ELF-1 (cell line): ENCODE measurements around the gene DDX25.

ENCODE experiments used
- DNase-seq: peaks from one replicate; pipeline ENCODE4 v3.0.0-alpha.2; 2016; ENCODE audit warnings: low read depth, low spot score

Gene DDX25

DNA sequence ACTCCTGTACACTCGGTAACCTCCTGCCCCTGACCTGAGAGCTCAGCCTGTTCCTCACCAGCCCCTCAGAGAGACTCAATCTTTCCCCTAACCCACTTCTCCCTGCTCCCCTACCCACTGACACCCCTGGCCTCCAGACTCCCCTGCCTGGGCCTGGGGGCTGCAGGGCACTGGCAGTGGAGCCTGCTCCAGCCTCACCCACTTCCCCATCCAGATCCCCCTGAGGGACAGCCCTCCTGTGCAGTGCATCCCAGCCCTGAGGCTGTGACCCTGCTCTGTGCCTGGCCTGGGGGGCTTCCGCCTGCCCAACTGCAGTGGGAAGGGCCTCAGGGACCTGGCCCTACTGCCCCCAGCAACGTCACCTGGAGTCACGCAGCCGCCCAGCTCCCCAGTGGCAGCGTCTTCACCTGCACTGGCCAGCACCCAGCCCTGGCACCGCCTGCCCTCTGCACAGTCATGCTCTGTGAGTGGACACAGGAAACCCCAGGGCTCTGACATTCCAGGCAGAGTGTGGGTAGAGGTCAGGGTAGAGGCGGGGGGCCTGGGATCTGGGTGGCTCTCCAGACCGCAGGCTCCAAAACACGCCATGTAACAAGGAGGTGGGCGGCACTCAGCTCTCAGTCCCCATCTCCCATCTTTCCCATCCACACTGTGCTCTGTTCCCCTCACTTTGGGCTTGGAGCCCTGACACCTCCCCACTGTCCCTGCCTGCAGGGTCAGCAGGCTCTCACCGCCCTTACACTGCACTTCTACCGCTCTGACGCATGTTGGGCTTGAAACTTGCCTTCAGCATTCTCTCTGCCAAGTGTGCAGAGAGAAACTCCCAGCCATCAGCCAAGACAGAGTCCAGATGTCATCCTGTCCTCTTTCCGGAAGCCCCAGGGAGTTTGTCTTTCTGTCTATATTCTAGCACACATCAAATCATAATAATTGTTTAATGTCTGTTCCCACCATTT is 46.7 kb downstream of the DDX25 start:
- no peak for DNase-seq

DNA sequence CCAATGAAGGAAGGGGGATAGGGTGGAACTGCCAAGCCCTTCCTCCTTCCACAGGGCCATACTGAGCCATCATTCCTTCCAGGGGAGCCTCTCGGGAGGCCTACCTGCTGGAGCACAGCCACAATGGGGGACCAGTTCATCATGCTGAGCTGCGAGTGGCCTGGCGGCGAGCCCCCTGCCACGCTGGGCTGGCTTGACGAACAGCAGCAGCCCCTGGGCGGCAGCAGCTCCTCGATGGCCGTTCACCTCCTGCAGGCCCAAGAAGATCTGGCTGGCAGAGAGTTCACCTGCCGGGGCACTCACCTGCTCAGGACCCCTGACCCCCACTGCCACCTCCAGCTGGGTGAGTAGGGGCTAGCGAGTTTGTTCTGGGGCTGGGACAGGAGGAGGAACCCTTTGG is 47.4 kb downstream of the DDX25 start:
- DNase-seq, result no peak

DNA sequence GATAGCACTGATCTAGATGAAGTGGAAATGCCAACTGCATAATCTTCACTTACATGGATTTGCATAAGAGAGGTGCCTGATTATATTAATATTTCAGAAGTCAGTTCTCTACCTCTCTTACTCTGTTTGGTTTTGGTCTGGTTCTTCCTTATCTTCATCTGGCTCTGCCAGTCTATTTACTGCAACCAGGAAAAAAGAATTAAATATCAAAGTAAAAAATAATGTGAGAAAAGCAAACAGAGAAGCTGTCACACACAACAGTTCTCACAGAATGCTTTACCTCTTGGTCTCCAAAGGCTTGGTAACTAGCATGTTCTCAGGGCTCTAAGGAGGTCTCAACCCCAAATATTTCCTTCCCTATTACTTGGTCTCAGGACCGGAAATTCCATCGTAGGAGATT is 48.3 kb downstream of the DDX25 start:
- no peak for DNase-seq

DNA sequence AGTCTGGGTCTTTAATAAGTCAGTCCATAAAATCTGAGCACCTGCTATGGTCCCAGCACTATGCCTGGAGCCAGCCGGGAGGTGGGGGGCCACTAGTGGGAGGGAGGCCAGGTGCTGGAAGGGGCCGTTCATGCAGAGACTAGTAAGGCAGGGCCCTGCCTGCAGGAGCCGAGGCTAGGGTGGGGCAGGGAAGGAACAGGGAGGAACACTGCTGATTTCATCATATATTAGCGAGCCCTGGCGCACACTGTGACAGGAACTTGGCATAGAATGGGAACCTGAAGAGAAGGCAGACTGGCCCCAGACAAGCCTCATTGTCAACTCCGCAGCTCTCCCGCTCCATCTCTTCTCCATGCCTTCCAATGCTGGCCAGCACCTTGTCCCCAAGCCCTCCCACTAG is 48.7 kb downstream of the DDX25 start:
- DNase-seq, result no peak

DNA sequence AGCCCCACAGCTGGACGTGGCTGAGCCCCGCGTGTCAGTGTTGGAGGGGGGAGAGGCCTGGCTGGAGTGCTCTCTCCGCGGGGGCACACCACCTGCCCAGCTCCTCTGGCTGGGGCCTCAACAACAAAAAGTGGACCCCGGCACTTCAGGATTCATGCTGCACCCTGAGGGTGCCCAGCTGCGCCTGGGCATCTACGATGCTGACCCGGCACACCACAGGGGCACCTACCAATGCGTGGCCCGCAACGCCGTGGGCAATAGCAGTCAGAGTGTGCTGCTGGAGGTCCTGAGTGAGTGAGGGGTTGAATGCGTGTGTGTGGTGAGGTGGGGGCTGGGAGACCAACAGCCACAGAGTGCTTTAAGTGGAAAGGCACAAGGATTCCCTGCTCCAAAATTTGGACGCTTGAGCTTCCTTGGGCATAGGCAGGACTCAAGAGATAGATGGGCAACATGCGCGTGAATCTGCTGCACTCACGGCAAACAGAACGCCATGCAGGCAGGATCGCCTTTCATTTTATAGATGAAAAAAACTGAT is 49.2 kb downstream of the DDX25 start:
- DNase-seq, result no peak

DNA sequence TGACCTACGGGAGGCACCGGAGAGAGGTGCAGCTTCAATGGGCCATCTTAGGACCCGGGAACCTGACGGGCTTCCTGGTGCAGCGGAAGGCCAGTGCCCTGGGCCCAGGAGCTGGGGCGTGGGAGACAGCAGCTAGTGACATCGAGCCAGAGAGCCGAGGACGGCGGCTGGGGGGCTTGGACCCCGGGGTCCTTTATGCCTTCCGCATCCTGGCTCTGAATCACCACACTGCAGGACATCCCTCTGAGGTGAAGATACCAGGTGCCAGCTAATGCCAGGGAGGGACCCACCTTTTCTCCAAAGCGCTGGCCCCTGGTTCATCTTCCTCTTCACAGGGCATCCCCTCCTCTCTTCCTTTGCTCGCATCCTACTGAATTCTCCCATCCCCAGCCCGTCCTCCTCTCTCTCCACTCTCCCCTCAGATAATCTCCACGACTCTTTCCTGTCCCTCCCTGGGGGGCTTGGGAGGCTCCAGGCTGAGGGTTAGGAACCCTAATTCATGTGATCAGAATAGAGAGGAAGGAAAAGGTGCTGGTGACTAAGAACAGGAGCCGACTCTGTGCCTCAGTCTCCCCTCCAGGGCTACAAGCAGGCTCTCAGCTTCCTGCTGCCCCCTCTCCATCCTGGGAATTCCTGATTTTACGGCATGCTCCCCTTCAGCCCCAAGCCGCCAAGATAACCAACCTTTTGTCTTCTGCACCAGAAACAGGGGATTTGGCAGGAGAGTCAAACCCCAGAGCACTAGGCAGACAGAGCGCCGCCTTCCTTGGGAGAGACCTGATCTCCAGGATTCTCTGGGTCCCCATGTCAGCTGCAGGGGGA is 50.0 kb downstream of the DDX25 start:
- DNase-seq, result no peak

DNA sequence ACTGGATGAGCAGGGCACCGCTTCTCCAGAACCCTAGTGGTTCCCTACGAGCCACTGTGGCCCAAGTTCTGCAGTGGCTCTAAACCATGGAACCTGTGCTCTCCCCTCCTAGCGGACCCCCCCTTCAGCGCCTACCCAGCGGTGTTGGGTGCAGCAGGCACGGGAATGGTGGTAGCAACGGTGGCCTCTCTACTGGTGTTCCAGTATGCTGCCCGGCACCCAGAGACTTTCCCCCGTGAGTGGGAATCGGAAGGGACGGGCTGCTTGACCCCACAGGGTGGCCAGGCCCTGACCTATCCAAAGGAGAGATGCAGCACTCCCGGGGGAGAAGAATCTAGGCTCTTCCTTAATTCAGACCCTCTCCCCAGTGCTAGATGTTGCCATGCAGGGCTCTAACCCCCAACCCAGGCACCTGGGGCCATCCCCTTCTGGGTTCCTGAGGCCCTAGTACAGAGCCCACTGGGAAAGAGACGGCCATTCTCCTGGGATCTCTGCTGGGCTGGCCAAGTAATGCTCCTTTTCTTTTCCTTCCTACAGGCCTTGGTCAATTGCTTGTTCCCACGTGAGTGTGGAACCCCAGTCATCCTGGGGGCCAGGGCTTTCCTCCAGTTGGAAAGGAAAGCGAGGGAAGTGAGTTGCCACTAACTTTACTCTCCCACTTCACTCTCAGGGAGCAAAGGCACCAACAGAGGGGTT is 50.8 kb downstream of the DDX25 start:
- DNase-seq, result no peak

DNA sequence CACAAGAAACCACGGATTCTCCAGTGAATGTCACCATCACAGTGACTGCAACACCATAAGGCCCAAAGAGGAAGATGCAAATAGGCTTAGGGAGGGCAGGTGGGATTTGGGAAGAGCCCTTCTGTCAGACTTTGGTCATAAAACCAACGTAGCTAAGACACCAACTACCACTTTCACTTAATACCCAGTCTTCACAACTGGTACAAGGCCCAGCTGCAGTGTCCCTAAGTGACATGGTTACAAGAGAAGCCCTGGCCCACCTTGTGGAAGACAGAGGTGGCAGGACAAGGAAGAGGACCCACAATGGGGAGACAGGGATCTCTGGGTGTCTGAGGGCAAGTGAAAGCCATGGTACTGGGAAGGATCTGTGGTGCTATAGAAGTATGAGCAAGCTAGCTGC is 51.5 kb downstream of the DDX25 start:
- no peak for DNase-seq

DNA sequence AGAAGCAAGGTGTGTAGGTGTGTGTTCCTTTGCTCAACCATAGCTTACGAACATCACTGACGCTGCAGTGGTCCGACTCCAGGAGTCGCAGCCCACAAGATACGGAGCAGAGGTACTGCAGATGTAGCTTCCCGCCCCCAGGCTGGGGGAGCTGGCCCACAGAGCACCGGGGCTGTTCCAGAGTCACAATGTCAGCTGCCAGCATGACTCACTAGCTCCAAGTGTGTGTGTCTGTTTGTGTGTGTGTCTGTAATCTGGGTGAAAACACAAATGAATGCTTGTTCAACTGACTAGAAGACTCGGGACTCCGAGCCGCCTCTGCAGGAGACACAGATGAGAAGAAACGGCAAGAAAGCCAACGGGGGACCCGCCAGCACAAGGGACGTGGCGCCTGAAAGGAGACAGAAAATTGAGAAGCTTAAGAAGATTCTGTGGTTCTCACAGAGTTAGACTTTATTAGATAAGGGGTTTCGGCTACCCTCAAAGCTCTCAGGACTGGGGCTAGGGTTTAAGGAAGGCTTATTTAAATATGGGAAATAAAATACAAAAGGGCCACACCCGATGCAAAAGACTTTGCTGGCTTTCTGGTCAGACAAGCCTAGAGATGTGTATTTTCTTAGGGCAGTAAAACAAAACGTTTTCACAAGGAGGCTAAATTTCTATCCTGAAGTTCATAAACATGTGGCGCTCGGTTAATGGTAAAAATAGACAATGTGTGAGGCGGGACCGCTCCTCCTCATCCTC is 52.3 kb downstream of the DDX25 start:
- no peak for DNase-seq

DNA sequence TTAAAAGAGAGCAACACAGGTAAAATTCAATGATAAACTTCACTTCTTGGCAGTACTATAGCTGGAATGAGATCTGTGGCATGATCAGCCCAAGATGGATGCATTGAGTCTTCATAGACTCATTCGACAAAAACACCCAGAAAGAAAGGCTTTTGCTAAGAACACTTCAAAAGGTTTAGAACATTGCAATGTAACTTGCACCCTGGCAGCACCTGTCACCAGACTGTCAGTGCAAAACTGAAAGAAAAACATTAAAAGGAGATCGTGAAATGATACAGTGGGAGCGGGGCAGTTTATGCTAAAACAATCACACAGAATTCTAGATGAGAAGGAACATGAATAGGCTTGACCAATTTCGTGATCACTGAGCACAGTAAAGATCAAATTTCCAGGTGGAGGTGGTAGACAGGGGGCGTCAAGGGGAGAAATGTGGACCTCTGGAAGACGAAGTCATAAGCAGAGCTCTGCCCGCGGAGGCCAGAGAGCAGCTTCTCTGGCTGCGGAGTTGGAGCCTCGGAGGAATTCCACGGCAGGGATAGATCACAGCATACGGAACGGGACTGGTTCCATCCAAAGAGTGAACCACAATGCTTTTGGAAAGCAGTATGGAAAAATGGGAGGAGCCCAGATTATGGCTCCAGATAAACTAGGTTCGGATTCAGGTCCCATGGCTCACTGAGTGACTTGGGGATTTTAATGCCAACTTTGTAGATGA is 53.5 kb downstream of the DDX25 start:
- no peak for DNase-seq

DNA sequence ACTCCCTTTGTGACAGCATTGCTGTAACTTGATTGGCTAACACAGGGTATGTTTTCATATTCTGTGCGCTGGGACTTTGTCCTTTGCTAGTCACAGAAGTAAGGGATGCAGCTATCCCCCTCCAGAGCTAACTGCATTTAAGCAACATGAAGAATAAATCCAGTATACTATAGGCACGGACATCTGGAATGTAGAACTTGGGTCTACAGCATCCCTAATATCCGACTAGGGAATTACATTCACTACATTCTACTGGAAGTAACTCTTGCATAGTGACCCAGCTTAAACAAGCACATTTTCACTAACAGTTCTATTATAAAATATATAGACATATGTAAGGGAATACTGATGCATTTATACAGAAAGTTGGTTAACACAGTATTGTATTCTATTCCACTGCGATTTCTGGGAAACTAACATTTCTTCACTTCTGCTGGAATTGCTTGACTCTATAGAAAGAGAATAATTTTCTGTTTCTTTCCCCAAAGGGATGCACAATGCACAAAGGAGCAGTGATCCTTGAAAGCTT is 54.6 kb downstream of the DDX25 start:
- no peak for DNase-seq

DNA sequence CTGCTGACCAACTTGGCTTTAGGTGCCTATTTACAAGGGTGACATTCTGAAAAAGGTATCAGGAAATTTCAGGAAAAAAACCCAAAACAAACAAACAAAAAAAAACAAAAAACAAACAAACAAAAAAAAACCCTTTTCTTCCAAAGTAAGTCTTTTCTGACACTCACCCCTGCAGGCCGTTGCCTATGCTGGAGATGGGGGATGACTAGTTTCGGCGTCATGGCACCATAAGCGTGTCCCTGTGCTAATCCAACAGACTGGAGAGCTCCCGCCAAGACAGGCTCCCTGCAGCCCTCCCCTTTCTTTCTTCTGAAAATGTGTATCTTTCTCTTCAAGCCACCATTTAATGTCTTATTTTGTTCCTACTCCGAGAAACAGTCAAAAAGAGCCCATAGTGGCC is 55.2 kb downstream of the DDX25 start:
- no peak for DNase-seq

DNA sequence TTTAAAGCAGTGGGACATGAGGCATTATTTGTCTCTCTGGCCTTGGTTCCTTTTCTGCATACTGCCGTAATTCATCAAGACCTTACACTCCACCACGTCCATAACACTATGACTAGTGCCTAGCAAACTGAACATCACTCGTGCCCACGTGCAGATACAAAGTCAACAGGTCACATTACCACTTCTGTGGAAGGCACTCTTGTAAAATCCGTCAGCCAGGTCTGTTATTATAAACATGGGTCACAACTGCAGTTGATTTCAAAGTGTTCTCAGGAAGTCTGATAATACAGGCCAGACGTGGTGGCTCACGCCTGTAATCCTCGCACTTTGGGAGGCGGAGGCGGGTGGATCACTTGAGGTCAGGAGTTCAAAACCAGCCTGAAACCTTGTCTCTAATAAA is 55.6 kb downstream of the DDX25 start:
- no peak for DNase-seq

DNA sequence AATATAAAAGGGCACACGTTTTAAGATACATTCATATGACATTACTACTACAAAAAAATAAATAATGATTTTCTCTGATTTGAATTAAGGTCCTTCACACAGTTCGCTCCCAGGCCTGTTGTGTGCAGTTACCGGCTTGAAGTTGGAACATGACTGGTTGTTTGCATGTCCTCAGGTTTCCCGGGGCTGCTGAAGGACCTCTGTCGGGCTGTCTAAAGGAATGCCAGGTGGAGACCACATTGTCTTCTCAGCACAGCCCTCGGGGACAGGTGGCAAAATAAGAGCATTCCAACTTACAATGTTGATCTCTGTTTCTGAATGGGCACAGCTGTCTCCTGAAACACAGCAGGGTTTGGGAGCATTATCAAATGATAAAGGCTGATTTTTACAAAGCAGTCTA is 56.5 kb downstream of the DDX25 start:
- peak; percentile 37 for DNase-seq

DNA sequence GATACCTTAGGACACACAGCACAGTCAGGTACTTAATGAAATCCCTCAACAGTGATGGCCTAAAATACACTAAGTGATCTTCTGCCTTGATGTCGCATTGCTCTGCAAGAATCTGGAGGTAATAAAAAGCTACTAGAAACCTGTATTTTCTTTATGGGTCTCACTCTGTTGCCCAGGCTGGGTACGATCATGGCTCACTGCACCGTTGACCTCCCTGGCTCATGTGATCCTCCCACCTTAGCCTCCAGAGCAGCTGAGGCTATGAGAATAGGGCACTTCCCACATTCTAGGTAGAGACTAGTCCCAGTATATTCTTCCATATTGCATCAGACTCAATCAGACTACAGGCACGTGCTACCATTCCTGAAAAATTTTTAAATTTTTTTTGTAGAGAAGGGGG is 63.2 kb downstream of the DDX25 start:
- DNase-seq, result no peak

DNA sequence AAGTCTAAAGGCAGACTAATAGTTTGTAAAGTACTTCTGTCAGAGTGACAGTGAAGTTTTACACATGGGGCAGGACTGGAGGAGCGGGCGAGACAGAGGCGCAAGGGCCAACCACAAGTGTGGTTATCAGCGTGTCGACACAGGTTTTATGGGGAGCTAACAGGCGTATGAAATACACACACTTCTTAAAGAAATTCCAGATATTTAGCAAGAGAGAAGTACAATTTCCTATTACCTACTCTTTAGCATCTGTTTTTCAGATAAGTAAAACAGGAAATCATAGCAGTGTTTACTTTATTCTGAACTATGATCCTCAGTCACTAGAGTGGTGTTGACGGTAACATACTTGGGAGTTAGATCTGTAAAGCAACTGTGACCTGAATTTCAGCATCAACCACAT is 64.0 kb downstream of the DDX25 start:
- DNase-seq, result no peak

DNA sequence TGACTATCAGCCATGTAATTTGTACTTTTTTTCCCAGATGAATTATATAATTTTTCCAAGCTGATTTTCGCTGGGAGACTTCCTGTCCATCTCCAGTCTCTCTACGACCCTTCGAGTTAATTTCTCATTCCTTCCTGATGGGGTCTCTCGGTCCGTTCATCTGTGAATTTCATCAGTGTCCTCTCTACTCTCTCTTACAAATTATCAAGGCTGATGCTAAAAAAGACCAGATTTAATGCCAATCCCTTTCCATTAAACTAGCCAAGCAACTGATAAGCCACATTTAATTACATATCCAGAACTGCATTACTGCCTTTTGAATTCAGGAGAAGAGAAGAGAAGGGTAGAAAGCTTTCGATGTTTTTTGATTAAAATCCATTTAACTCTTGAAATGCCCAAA is 67.3 kb downstream of the DDX25 start:
- no peak for DNase-seq

DNA sequence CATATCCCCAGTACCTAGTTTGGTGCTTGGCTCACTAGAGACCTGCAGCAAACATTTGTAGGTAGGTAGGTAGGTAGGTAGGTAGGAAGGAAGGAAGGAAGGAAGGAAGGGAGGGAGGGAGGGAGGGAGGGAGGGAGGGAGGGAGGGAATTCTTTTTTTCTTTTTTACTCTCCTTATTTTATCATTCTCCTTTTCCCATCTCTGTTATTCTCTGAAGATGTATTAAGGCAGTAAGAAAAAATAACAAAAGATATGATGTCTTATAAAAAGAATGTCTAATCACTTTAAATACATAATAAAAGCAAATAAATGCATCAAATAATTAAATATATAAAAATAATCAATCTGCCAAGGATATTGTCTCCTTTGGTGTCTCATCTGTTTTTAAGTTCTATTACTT is 70.0 kb downstream of the DDX25 start:
- DNase-seq, result no peak

DNA sequence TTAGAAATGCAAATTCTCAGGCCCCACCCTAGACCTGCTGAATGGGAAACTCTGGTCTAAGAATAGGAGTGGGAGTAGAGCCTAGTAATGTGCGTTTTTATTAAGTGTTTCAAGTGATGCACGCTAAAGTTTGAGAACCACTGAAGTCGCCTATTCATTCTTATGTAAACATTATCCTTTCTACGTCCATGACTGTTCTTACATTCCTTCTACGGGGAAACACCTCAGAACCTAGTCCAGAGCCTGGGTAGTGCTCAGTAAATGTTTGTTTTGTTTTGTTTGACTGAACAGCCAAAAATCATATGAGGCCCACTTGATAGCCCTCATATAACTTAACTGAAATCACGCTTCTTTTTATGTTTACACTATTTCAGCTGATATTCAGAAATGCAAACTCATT is 71.3 kb downstream of the DDX25 start:
- DNase-seq, result no peak

DNA sequence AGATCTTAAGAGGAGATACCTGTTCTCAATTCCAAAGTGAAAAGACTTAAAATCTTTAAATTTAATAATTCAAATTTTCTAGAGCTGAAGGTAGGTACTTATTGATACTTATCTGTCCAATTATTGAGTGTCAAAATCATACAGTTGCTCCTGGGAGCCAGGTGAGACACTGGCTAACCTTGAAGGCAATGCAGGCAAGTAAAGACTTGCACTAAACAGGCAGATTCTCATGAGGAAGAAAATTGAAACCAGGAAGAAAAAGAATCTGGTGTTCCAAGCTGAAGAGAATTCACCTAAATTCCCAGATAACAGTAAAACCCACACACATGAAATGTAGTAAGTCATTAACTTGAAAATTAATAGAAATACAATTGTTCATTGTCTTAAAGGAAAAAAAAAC is 71.8 kb downstream of the DDX25 start:
- no peak for DNase-seq
